ENCODE measurements around the gene FAM240B.

The FAM240B gene

GRCh38 chr9:38662763-38663593 lies 57.0 kb downstream of the FAM240B start:
- DNase-seq = no peak

GRCh38 chr9:38659538-38659937 lies 60.4 kb downstream of the FAM240B start:
- DNase-seq = no peak

- no peak for DNase-seq
Observed at GRCh38 chr9:38656896-38657295, 63.0 kb downstream of the FAM240B start.

GRCh38 chr9:38652486-38652885 lies 67.4 kb downstream of the FAM240B start:
- no peak for DNase-seq

GRCh38 chr9:38652044-38652443 lies 67.9 kb downstream of the FAM240B start:
- no peak for DNase-seq

GRCh38 chr9:38651400-38652042 lies 68.4 kb downstream of the FAM240B start:
- DNase-seq = no peak

- no peak for DNase-seq
Observed at GRCh38 chr9:38650564-38650963, 69.4 kb downstream of the FAM240B start.

GRCh38 chr9:38649731-38650363 lies 70.1 kb downstream of the FAM240B start:
- DNase-seq = no peak

GRCh38 chr9:38644601-38645000 lies 75.3 kb downstream of the FAM240B start:
- no peak for DNase-seq

Data from cerebellar nuclear complex (tissue), 1 donor.